Measurements from ENCODE around the gene GRPEL2.

DNA sequence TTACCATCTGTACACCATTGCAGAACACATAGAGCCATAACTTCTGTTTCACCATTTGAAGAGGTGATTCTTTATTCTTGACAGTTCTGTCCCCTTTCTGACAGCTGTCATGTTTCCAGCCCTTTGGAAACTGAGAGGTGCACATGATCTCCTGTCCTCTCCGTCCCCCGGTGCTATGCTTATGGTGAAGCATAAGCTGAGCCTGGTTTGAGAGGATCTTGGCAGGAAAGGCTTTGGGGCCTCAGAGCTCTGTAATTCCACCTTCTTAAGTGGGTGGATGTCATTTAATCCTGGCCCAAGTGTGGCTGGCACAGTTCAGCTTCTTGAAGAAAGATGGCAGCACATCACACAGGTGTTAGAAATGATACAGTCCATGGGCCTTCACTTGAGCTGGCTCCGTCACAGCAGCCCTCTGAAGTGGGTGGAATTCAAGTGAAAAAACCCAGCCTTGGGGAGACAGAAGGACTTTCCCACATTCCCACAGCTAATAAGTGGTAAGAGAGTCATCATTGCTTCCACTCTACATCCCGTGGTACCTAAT lies 30.7 kb upstream of the GRPEL2 start:
- TF ChIP-seq, protein P1, sequence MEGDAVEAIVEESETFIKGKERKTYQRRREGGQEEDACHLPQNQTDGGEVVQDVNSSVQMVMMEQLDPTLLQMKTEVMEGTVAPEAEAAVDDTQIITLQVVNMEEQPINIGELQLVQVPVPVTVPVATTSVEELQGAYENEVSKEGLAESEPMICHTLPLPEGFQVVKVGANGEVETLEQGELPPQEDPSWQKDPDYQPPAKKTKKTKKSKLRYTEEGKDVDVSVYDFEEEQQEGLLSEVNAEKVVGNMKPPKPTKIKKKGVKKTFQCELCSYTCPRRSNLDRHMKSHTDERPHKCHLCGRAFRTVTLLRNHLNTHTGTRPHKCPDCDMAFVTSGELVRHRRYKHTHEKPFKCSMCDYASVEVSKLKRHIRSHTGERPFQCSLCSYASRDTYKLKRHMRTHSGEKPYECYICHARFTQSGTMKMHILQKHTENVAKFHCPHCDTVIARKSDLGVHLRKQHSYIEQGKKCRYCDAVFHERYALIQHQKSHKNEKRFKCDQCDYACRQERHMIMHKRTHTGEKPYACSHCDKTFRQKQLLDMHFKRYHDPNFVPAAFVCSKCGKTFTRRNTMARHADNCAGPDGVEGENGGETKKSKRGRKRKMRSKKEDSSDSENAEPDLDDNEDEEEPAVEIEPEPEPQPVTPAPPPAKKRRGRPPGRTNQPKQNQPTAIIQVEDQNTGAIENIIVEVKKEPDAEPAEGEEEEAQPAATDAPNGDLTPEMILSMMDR (IDR thresholded peaks at IDR 0.05) = no peak
- no peak for TF ChIP-seq POLR2A (IDR thresholded peaks at IDR 0.05)
